BE2C (cell line): ENCODE measurements around the gene NASP.

Experiments
- DNase-seq: peaks from one replicate; pipeline ENCODE4 v3.0.0-alpha.2; 2020
- H3K27me3 ChIP-seq: fragments of 250-450 bp; sonication (Bioruptor Pico); 2 replicates; pipeline ENCODE4 v1.5.1; 2020; ENCODE audit warnings: mild to moderate bottlenecking
- H3K36me3 ChIP-seq: fragments of 250-450 bp; sonication (Bioruptor Pico); 2 replicates; pipeline ENCODE4 v1.5.1; 2020; ENCODE audit warnings: mild to moderate bottlenecking
- H3K4me1 ChIP-seq: fragments of 250-450 bp; sonication (Bioruptor Pico); 2 replicates; pipeline ENCODE4 v1.5.1; 2020
- H3K4me3 ChIP-seq: 2 replicates; pipeline ENCODE4 v1.5.1; 2011; ENCODE audit warnings: low read depth, low read length
- H3K9me3 ChIP-seq: fragments of 250-450 bp; sonication (Bioruptor Pico); 2 replicates; pipeline ENCODE4 v1.5.1; 2020
- CTCF ChIP-seq: IDR thresholded peaks from 2 replicates; pipeline ENCODE4 v1.5.1; 2012; ENCODE audit warnings: mild to moderate bottlenecking, low read depth, low read length

The NASP gene

GRCh38 chr1:45644661-45645060 lies 60.8 kb downstream of the NASP start:
- Histone ChIP-seq H3K36me3 (peaks cover 2% of the 10 kb centered on the region; the same call in 1 of the 2 replicates), H3K4me1 (no peaks in the 10 kb centered on the region), H3K27me3 (no peaks in the 10 kb centered on the region), H3K4me3 (no peak overlapping the region), H3K9me3 (no peaks in the 10 kb centered on the region)
- TF ChIP-seq CTCF, result no peak
- no peak for DNase-seq

GRCh38 chr1:45647248-45648021 lies 63.6 kb downstream of the NASP start:
- H3K36me3 ChIP-seq, result peaks cover 3% of the 10 kb centered on the region; the same call in 1 of the 2 replicates
- no peaks in the 10 kb centered on the region for H3K4me1 ChIP-seq
- H3K4me3 ChIP-seq, result no peak overlapping the region
- no peaks in the 10 kb centered on the region for H3K9me3 ChIP-seq
- no peak for DNase-seq
- TF ChIP-seq CTCF, result no peak
- H3K27me3 ChIP-seq, result no peaks in the 10 kb centered on the region

GRCh38 chr1:45654540-45655280 lies 70.9 kb downstream of the NASP start:
- Histone ChIP-seq H3K9me3 (no peaks in the 10 kb centered on the region), H3K27me3 (no peaks in the 10 kb centered on the region), H3K4me3 (no peak overlapping the region), H3K36me3 (peaks cover 19% of the 10 kb centered on the region), H3K4me1 (no peaks in the 10 kb centered on the region)
- no peak for DNase-seq
- no peak for TF ChIP-seq CTCF

GRCh38 chr1:45656573-45657226 lies 72.9 kb downstream of the NASP start:
- H3K9me3 ChIP-seq, result no peaks in the 10 kb centered on the region
- no peak for DNase-seq
- no peaks in the 10 kb centered on the region for H3K4me1 ChIP-seq
- no peaks in the 10 kb centered on the region for H3K27me3 ChIP-seq
- H3K36me3 ChIP-seq, result peaks cover 18% of the 10 kb centered on the region
- no peak for TF ChIP-seq CTCF
- no peak overlapping the region for H3K4me3 ChIP-seq

GRCh38 chr1:45658171-45658570 lies 74.3 kb downstream of the NASP start:
- no peak for DNase-seq
- no peak overlapping the region for H3K4me3 ChIP-seq
- H3K4me1 ChIP-seq, result no peaks in the 10 kb centered on the region
- no peak for TF ChIP-seq CTCF
- no peaks in the 10 kb centered on the region for H3K27me3 ChIP-seq
- H3K36me3 ChIP-seq, result peaks cover 17% of the 10 kb centered on the region
- H3K9me3 ChIP-seq, result no peaks in the 10 kb centered on the region

GRCh38 chr1:45659222-45659621 lies 75.4 kb downstream of the NASP start:
- H3K36me3 ChIP-seq, result peaks cover 17% of the 10 kb centered on the region
- DNase-seq, result no peak
- no peak overlapping the region for H3K4me3 ChIP-seq
- H3K27me3 ChIP-seq, result no peaks in the 10 kb centered on the region
- H3K9me3 ChIP-seq, result no peaks in the 10 kb centered on the region
- no peak for TF ChIP-seq CTCF
- no peaks in the 10 kb centered on the region for H3K4me1 ChIP-seq
